Chondrocyte (in vitro differentiated cells): Measurements from ENCODE around the gene TLDC2. TPM values are rescaled to one million over a fixed set of nuclear protein-coding genes. Genes with fewer than 3 reads are reported as not detected.

Source experiments
- DNase-seq: peaks from one replicate; pipeline ENCODE4 v3.0.0; 2021; ENCODE audit warnings: mixed read lengths, low spot score
- H3K27ac Mint-ChIP-seq: one replicate; pipeline ENCODE4 v1.8.0; 2021; ENCODE audit warnings: mild to moderate bottlenecking, moderate library complexity, mixed read lengths; ENCODE audit not compliant: unreplicated experiment
- H3K27me3 Mint-ChIP-seq: 2 replicates; pipeline ENCODE4 v1.8.0; 2021; ENCODE audit warnings: low read depth, mixed read lengths
- H3K36me3 Mint-ChIP-seq: 2 replicates; pipeline ENCODE4 v1.8.0; 2021; ENCODE audit warnings: low read depth, mixed read lengths
- H3K4me1 Mint-ChIP-seq: 2 replicates; pipeline ENCODE4 v1.8.0; 2021; ENCODE audit warnings: low read depth, mild to moderate bottlenecking, mixed read lengths
- H3K4me3 Mint-ChIP-seq: one replicate; pipeline ENCODE4 v1.8.0; 2021; ENCODE audit warnings: mild to moderate bottlenecking, moderate library complexity, mixed read lengths; ENCODE audit not compliant: unreplicated experiment
- H3K9me3 Mint-ChIP-seq: 2 replicates; pipeline ENCODE4 v1.8.0; 2021; ENCODE audit warnings: low read depth, mixed read lengths
- CTCF ChIP-seq: fragments of 200-600 bp; sonication (generic); IDR thresholded peaks from 2 replicates; pipeline ENCODE4 v1.5.0; 2021; ENCODE audit warnings: antibody characterized with exemption, mild to moderate bottlenecking, moderate library complexity
- total RNA-seq: library from RNA; stranded (reverse); gene quantifications from 3 replicates; pipeline ENCODE4 v1.2.1, GENCODE V29; 2021

The TLDC2 gene
- total RNA-seq, 1 donor from 2014 or later = not detected

DNA sequence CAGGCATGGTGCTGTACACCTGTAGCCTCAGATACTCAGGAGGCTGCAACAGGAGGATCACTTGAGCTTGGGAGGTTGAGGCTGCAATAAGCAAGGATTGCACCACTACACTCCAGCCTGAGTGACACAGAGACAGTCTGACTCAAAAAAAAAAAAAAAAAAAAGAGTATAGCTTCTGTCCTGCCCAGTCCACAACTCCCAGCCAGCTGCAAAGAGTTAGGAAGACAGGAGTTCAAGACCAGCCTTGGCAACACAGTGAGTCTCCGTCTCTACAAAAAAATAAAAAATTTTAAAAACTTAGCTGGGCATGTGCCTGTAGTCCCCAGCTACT lies 28.3 kb upstream of the TLDC2 start:
- peaks cover 5% of the 10 kb centered on the region for H3K36me3 Mint-ChIP-seq
- DNase-seq = no peak
- no peak for TF ChIP-seq CTCF
- H3K4me1 Mint-ChIP-seq = peaks cover 68% of the 10 kb centered on the region
- H3K9me3 Mint-ChIP-seq = peaks cover 4% of the 10 kb centered on the region
- no peak overlapping the region for H3K4me3 Mint-ChIP-seq
- H3K27me3 Mint-ChIP-seq = no peaks in the 10 kb centered on the region
- peak overlapping the region; percentile 98 for H3K27ac Mint-ChIP-seq

- no peaks in the 10 kb centered on the region for H3K27me3 Mint-ChIP-seq
- TF ChIP-seq CTCF = no peak
- DNase-seq = no peak
- H3K36me3 Mint-ChIP-seq = peaks cover 5% of the 10 kb centered on the region
- peaks cover 4% of the 10 kb centered on the region for H3K9me3 Mint-ChIP-seq
- peak overlapping the region; percentile 98 for H3K27ac Mint-ChIP-seq
- peak overlapping the region; percentile 34 for H3K4me3 Mint-ChIP-seq
- H3K4me1 Mint-ChIP-seq = peaks cover 66% of the 10 kb centered on the region
Observed at GRCh38 chr20:36848078-36848660, 27.8 kb upstream of the TLDC2 start.

GRCh38 chr20:36848677-36849076 lies 27.3 kb upstream of the TLDC2 start:
- TF ChIP-seq CTCF = no peak
- Mint-ChIP-seq H3K27ac (peak overlapping the region; percentile 98), H3K4me3 (peak overlapping the region; percentile 34), H3K4me1 (peaks cover 61% of the 10 kb centered on the region), H3K36me3 (peaks cover 5% of the 10 kb centered on the region), H3K27me3 (no peaks in the 10 kb centered on the region), H3K9me3 (peaks cover 4% of the 10 kb centered on the region)
- DNase-seq = no peak

DNA sequence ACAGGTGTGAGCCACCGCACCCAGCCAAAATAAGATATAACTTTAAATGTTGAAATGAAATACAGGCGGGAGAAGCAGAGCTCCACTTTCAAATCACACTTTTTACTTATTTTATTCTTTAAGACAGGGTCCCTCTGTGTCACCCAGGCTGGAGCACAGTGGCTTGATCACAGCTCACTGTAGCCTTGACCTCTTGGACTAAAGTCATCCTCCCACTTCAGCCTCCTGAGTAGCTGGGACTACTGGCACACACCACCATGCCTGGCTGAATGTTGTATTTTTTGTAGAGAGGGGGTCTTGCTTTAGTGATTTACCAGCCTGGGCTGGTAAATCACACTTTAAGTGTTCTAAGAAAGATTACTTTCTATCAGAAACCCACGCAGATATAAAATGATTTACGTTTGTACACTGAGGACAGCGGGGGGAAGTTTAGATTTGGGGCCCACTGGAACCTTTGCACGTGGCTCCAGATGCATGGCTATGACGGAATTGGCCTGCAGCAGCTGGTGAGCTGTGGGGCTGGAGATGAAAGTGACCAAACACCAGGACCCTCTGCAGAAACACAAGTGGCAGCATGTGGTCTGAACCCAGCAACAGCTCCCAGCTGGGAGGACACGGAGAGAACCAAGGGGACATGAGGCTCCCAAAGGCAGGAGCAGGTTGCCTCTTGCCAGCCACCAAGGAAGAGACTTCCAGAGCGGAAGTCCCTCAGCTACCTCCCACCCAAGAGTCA lies 26.4 kb upstream of the TLDC2 start:
- Mint-ChIP-seq H3K4me3 (no peak overlapping the region), H3K27ac (peak overlapping the region; percentile 98), H3K4me1 (peaks cover 66% of the 10 kb centered on the region), H3K36me3 (peaks cover 5% of the 10 kb centered on the region), H3K9me3 (peaks cover 4% of the 10 kb centered on the region), H3K27me3 (no peaks in the 10 kb centered on the region)
- no peak for TF ChIP-seq CTCF
- DNase-seq = no peak

DNA sequence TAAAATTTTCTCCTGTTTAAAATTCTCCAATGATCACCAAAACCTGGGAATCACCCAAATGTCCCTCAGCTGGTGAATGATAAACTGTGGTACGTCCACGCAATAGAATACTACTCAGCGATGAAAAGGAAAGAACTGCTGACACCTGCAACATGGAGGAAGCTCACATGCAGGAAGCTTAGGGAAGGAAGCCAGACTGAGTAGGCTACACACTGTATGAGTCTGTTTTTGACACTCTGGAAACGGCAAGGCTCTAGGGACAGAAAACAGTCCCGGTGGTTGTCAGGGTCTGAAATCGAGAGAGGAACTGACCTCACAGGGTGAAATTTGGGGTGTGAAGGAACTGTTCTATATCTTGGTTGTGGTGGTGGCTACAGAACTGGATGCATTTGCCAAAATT lies 25.2 kb upstream of the TLDC2 start:
- Mint-ChIP-seq H3K4me1 (peaks cover 65% of the 10 kb centered on the region), H3K27ac (peak overlapping the region; percentile 41), H3K9me3 (peaks cover 4% of the 10 kb centered on the region), H3K36me3 (peaks cover 5% of the 10 kb centered on the region), H3K27me3 (no peaks in the 10 kb centered on the region), H3K4me3 (no peak overlapping the region)
- no peak for TF ChIP-seq CTCF
- DNase-seq = no peak
